DND-41 (cell line): ENCODE measurements around the gene KIF4B.

ENCODE experiments used
- EZH2 ChIP-seq: IDR thresholded peaks from 3 replicates; pipeline ENCODE4 v1.6.1; 2012; ENCODE audit warnings: borderline replicate concordance, low read depth, mild to moderate bottlenecking, moderate library complexity, low read length, inconsistent platforms; ENCODE audit not compliant: severe bottlenecking
- TF ChIP-seq, protein P1 (sequence below): IDR thresholded peaks from 2 replicates; pipeline ENCODE4 v1.5.1; 2012; ENCODE audit warnings: borderline replicate concordance, low read length, moderate library complexity, mild to moderate bottlenecking; ENCODE audit not compliant: poor library complexity, severe bottlenecking; ENCODE audit errors: extremely low read depth

- TF ChIP-seq, protein P1, sequence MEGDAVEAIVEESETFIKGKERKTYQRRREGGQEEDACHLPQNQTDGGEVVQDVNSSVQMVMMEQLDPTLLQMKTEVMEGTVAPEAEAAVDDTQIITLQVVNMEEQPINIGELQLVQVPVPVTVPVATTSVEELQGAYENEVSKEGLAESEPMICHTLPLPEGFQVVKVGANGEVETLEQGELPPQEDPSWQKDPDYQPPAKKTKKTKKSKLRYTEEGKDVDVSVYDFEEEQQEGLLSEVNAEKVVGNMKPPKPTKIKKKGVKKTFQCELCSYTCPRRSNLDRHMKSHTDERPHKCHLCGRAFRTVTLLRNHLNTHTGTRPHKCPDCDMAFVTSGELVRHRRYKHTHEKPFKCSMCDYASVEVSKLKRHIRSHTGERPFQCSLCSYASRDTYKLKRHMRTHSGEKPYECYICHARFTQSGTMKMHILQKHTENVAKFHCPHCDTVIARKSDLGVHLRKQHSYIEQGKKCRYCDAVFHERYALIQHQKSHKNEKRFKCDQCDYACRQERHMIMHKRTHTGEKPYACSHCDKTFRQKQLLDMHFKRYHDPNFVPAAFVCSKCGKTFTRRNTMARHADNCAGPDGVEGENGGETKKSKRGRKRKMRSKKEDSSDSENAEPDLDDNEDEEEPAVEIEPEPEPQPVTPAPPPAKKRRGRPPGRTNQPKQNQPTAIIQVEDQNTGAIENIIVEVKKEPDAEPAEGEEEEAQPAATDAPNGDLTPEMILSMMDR: no peak
- no peak for TF ChIP-seq EZH2
Observed at GRCh38 chr5:155019601-155020226, 6.2 kb downstream of the KIF4B start.
